SHP77 treated with DMSO at 0.1 percent for 48 hours (cell line): ENCODE measurements around the gene CTAG1B.
"Not testable (repeated sequence)": the region's sequence is repeated elsewhere in the genome, so short reads cannot be mapped to it uniquely, and the experiment has no call there.

Experiments
- DNase-seq: peaks from one replicate; lab custom pipeline; 2025; lab: John Stamatoyannopoulos, UW

CTAG1B gene

GRCh38 chrX:154584585-154585183 is 34.4 kb downstream of the CTAG1B start, which contains the start of gene CTAG1A:
TSS of gene CTAG1A (plus strand) at chrX:154585133. CDS start at chrX:154585207, 74 bp downstream.
- not testable (repeated sequence) for DNase-seq

- DNase-seq = not testable (repeated sequence)
These were observed 36.1 kb downstream of the CTAG1B start for GRCh38 chrX:154582994-154583393.

- DNase-seq = not testable (repeated sequence)
These were observed 44.0 kb downstream of the CTAG1B start for GRCh38 chrX:154575076-154575475.

- DNase-seq = not testable (repeated sequence)
These were observed 46.0 kb downstream of the CTAG1B start for GRCh38 chrX:154573061-154573460.

- DNase-seq = not testable (repeated sequence)
These were observed 48.7 kb downstream of the CTAG1B start for GRCh38 chrX:154570361-154570760.
